ENCODE results near the gene NMB. TPM values are rescaled to one million over a fixed set of nuclear protein-coding genes. Genes with fewer than 3 reads are reported as not detected.

NMB gene
- total and polyA plus RNA-seq, 9 donors, result 2.7 to 11.5 (median 7.3) TPM

- H3K36me3 ChIP-seq, result no peaks in the 10 kb centered on the region
- intact Hi-C loops (cut with DNase I), result loop anchor here in 3 of 4 donors (5.0 to 10.0 kb wide), 6 partner anchors 55 to 265 kb away; partner anchors contain the start of gene ZSCAN2 (in 1 of the 3)
- no peaks in the 10 kb centered on the region for H3K27me3 ChIP-seq
- no peaks in the 10 kb centered on the region for H3K4me1 ChIP-seq (ENCODE audit: insufficient read depth)
- TF ChIP-seq, protein P1, sequence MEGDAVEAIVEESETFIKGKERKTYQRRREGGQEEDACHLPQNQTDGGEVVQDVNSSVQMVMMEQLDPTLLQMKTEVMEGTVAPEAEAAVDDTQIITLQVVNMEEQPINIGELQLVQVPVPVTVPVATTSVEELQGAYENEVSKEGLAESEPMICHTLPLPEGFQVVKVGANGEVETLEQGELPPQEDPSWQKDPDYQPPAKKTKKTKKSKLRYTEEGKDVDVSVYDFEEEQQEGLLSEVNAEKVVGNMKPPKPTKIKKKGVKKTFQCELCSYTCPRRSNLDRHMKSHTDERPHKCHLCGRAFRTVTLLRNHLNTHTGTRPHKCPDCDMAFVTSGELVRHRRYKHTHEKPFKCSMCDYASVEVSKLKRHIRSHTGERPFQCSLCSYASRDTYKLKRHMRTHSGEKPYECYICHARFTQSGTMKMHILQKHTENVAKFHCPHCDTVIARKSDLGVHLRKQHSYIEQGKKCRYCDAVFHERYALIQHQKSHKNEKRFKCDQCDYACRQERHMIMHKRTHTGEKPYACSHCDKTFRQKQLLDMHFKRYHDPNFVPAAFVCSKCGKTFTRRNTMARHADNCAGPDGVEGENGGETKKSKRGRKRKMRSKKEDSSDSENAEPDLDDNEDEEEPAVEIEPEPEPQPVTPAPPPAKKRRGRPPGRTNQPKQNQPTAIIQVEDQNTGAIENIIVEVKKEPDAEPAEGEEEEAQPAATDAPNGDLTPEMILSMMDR (IDR thresholded peaks at IDR 0.05), result no peak
- TF ChIP-seq POLR2A (IDR thresholded peaks at IDR 0.05) (no peak), EP300 (IDR thresholded peaks at IDR 0.05) (no peak)
- WGBS, 3 donors, result 71 to 74% (median 73%) methylated on average over 4 of the region's 4 CpGs
- no peak for DNase-seq
- no peak overlapping the region for H3K4me3 ChIP-seq
- no peak overlapping the region for H3K27ac ChIP-seq
- no peaks in the 10 kb centered on the region for H3K9me3 ChIP-seq
Measured at GRCh38 chr15:84659904-84660781, 2.1 kb upstream of the NMB start.

GRCh38 chr15:84658788-84659411 is 901 bp upstream of the NMB start:
- peak overlapping the region; percentile 69 for H3K4me3 ChIP-seq
- 45 to 56% (median 51%) methylated on average over 7 of the region's 7 CpGs for WGBS, 3 donors
- H3K27me3 ChIP-seq, result no peaks in the 10 kb centered on the region
- H3K27ac ChIP-seq, result peak overlapping the region in 1 of 2 donors; percentile 85
- intact Hi-C loops (cut with DNase I), result loop anchor here in 3 of 4 donors (5.0 to 10.0 kb wide), 6 partner anchors 54 to 266 kb away; partner anchors contain the start of gene ZSCAN2 (in 1 of the 3)
- H3K9me3 ChIP-seq, result no peaks in the 10 kb centered on the region
- H3K4me1 ChIP-seq (ENCODE audit: insufficient read depth), result no peaks in the 10 kb centered on the region
- no peaks in the 10 kb centered on the region for H3K36me3 ChIP-seq
- TF ChIP-seq, protein P1 (IDR thresholded peaks at IDR 0.05), result no peak
- TF ChIP-seq POLR2A (IDR thresholded peaks at IDR 0.05), result no peak
- TF ChIP-seq EP300 (IDR thresholded peaks at IDR 0.05), result no peak
- DNase-seq, result no peak

DNA sequence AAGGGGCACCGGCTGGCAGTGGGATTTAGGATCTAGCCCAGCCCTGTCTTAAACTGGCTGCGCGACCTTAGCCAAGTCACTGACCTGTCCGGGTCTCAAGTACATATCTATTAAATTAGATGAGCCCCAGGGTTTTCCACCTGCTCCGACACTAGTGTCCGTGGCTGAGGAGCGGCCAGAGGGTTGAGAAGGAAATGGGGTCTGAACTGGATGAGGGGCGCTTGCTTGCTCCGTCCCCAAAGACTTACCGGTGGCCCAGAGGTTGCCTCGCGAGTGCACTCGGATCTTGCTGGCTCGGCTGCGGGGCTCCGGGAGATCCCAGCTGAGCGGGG is 285 bp downstream of the NMB start:
- intact Hi-C loops (cut with DNase I), result loop anchor here in 3 of 4 donors (5.0 to 10.0 kb wide), 6 partner anchors 53 to 267 kb away; partner anchors contain the start of gene ZSCAN2 (in 1 of the 3)
- no peaks in the 10 kb centered on the region for H3K9me3 ChIP-seq
- TF ChIP-seq EP300 (IDR thresholded peaks at IDR 0.05), result no peak
- TF ChIP-seq POLR2A (IDR thresholded peaks at IDR 0.05), result no peak
- TF ChIP-seq, protein P1 (IDR thresholded peaks at IDR 0.05), result no peak
- peaks cover 2% of the 10 kb centered on the region for H3K4me1 ChIP-seq (ENCODE audit: insufficient read depth)
- H3K36me3 ChIP-seq, result no peaks in the 10 kb centered on the region
- no peaks in the 10 kb centered on the region for H3K27me3 ChIP-seq
- no peak for DNase-seq
- WGBS, 3 donors, result 9 to 10% (median 9%) methylated on average over 17 of the region's 17 CpGs
- peak overlapping the region; percentile 69 for H3K4me3 ChIP-seq
- H3K27ac ChIP-seq, result peak overlapping the region; percentile 63 to 85

DNA sequence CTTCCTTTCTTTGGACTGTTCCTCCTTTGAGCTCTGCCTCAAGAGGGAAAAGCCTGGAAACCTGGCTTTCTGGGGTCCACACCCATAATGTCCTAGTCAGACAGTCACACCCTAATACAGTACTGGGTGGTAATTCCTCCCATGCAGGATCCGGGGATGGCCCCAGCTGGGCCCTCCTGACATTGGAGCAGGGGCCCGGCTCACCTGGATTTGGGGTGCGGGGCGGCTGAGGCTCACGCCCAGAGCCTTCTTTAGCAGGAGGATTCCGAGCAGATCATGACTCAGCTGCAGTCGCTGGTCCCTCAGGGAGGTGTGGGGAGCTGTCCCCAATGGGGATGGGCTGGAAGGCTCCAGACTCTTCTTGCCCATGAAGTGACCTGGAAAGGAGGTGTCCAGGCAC is 1.0 kb downstream of the NMB start:
- 87 to 93% (median 89%) methylated on average over 7 of the region's 7 CpGs for WGBS, 3 donors
- H3K4me3 ChIP-seq, result no peak overlapping the region
- peaks cover 2% of the 10 kb centered on the region for H3K4me1 ChIP-seq (ENCODE audit: insufficient read depth)
- intact Hi-C loops (cut with DNase I), result loop anchor here in 3 of 4 donors (5.0 to 10.0 kb wide), 6 partner anchors 52 to 268 kb away; partner anchors contain the start of gene ZSCAN2 (in 1 of the 3)
- H3K36me3 ChIP-seq, result no peaks in the 10 kb centered on the region
- H3K27ac ChIP-seq, result no peak overlapping the region
- no peaks in the 10 kb centered on the region for H3K9me3 ChIP-seq
- H3K27me3 ChIP-seq, result no peaks in the 10 kb centered on the region
- TF ChIP-seq POLR2A (IDR thresholded peaks at IDR 0.05), result no peak
- no peak for TF ChIP-seq EP300 (IDR thresholded peaks at IDR 0.05)
- TF ChIP-seq, protein P1 (IDR thresholded peaks at IDR 0.05), result no peak
- DNase-seq, result no peak
